ENCODE results near the gene C1D.

The C1D gene

GRCh38 chr2:68057658-68058396 is 5.0 kb downstream of the C1D start:
- no peak for DNase-seq

DNA sequence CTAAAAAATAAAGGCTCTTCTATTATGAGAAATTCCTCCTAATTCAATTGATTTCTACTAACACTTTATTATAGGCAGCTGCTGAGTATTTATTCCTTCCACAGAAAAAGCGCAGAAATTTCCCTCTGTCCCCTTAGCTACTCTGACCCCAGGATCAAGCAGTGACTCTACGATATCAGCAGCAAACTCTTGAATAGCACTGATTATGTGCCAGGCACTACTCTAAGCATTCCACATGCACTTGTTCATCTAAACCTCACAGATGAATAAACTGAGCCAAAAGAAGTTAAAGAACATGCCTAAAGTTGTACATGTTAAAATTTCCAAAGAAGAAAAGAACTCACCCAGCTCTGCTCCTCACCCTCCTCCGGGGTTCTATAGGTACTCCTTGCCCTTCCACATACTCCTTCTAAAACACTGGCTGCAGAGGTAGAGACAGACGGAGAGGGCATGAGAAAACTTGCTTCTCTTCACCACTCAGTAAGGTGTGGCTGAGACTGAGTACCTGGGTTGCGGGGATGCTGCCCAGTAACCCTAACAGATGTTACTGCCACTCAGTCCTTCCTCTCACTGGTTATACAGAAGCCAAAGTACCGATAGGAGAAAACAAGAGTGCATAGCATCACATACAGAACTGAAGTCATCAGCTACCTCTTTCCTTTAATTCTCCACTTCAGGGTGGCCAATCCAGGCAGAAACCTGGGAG is 9.9 kb downstream of the C1D start:
- no peak for DNase-seq

DNA sequence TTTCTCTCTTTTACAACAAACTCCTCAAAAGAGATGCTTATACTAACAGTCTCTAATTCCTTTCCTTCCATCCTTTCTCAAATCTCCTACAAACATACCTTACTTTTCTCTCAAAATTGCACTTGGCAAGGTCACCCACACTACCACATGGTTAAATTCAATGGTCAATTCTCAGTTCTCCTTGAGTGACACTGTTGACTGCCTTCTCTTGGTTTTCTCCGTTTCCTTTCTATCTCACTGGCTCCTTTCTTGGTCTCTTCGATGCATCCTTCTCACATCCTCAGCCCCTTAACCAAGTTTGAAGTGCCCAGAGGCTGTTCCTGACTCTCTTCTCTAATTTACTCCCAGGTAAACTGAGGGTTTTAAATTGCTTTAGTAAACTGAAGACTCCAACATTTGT is 12.5 kb downstream of the C1D start:
- no peak for DNase-seq

GRCh38 chr2:68046642-68047240 is 16.1 kb downstream of the C1D start:
- DNase-seq, result no peak

DNA sequence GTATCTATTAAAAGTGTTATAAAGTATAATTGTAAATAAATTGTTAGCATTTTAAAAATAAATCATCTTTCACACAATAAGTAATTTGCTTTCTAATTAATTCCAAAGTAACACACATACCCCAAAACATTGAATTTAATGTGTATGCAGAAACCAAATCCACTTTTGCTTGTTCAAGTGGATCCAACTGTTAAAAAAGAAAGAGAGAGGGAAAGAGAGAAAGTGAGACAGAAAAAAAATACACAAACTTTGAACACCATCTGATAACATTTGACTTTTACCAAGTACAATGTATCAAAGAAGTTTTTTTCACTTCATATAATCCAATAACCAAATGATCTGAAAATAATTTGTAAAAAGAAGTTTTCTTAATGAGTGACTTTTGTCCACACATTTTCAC is 16.6 kb downstream of the C1D start:
- no peak for DNase-seq

GRCh38 chr2:68045342-68045741 is 17.5 kb downstream of the C1D start:
- no peak for DNase-seq

DNA sequence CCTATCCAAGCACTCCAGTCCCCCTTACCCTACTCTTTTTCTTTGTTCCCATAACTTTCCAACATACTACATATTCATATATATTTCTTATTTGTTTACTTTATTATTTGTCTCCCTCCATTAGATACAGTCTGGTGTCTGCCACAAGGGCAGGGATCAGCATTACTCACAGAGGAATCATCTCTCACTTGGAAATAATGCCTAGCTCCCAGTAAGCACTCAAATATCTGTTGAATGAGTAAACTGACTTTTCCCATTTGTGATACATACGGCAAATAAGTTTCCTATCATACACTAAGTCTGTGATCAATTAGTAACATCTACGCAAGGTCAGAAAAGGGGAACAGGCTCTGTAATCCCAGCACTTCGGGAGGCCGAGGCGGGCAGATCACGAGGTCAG is 18.7 kb downstream of the C1D start:
- no peak for DNase-seq

- no peak for DNase-seq
These were observed 19.1 kb downstream of the C1D start for GRCh38 chr2:68043695-68044094.

- DNase-seq, result no peak
These were observed 19.8 kb downstream of the C1D start for GRCh38 chr2:68043032-68043431.

- DNase-seq, result no peak
These were observed 21.0 kb downstream of the C1D start for GRCh38 chr2:68041704-68042245.

DNA sequence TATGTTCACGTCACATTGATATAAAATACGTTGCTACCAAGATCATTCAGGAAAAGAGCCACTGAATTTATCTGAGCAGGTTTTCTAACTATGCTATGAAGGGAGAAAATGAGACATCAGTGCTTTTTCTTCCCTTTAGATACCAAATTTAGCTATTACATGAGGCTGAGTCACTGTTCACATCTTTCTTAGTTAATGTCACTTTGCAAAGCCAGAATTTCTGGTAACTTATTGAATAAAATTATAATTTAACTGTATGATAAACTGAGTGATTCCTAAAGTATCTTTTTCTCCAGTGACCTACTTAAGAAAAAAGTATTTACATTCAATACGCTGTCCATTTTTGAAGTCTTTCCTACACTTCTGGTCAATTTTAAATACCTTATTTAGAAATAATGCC is 22.7 kb downstream of the C1D start:
- no peak for DNase-seq

GRCh38 chr2:68039317-68039716 is 23.5 kb downstream of the C1D start:
- no peak for DNase-seq

- DNase-seq, result no peak
These were observed 30.1 kb downstream of the C1D start for GRCh38 chr2:68032702-68033101.

- peak; percentile 30 to 51 for DNase-seq
These were observed 31.2 kb downstream of the C1D start for GRCh38 chr2:68031542-68032160.

GRCh38 chr2:68031043-68031442 is 31.8 kb downstream of the C1D start:
- DNase-seq, result no peak

GRCh38 chr2:68030529-68030928 is 32.3 kb downstream of the C1D start:
- no peak for DNase-seq

- DNase-seq, result no peak
These were observed 34.8 kb downstream of the C1D start for GRCh38 chr2:68027959-68028358.

DNA sequence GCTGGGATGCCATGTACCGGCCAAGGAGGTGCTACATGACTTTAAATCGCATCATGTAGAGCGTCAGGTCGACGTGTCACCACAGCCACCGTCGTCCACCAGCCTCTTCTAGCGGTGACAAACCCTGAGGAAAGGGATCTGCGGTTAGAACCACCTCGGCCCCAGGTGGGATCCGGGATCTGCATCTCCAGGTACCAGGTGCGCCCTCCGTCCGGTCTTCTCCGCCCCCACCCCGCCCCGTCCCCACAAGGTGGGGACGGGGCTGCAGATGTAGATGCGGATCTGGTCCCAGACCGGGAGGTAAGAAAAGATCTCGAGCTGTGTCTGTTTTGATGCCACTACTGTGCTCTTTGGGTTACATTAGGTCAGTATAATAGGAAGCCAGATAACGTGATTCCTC is 38.4 kb downstream of the C1D start:
- no peak for DNase-seq

DNA sequence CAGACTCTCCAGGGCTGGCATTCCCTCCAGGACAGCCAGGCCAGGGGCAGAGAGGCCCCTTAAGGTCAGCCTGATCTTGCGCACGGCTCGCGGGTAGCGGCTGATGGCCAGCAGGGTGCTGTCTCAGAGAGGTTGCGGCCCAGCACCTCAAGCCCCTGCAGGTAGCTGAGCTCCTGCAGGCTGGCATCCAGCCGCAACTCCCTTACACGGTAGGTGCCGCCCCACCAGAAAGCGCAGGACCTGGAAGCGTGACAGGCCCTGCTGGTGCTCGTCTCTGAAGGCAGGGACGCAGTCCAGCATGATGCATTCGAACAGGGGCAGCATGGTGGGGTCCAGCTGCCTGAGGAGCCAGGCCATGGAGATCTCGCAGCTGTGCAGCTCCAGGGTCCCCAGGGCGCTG is 38.9 kb downstream of the C1D start:
- no peak for DNase-seq

GRCh38 chr2:68018727-68019126 is 44.1 kb downstream of the C1D start:
- DNase-seq, result no peak

GRCh38 chr2:68009526-68009925 is 53.3 kb downstream of the C1D start:
- no peak for DNase-seq

GRCh38 chr2:68000170-68000825 is 62.5 kb downstream of the C1D start:
- no peak for DNase-seq

- no peak for DNase-seq
These were observed 63.5 kb downstream of the C1D start for GRCh38 chr2:67999332-67999731.

Data from NCI-H187 (cell line).